ENCODE results near the gene XYLT1.

GRCh38 chr16:17387256-17387655, 83.5 kb downstream of the XYLT1 start:
- TF ChIP-seq POLR2A (IDR thresholded peaks at IDR 0.05) (no peak), CTCF (IDR thresholded peaks at IDR 0.05) (no peak)

Data from esophagus squamous epithelium (tissue), 4 donors.